ENCODE results near the gene KCNJ11. TPM values are rescaled to one million over a fixed set of nuclear protein-coding genes. Genes with fewer than 3 reads are reported as not detected.

Gene KCNJ11
- total and polyA plus RNA-seq, 2 of the 13 experiments (the other 11 are each of a cell fraction or from before 2014, with no cell fraction given), result 0.38 to 1.6 TPM

DNA sequence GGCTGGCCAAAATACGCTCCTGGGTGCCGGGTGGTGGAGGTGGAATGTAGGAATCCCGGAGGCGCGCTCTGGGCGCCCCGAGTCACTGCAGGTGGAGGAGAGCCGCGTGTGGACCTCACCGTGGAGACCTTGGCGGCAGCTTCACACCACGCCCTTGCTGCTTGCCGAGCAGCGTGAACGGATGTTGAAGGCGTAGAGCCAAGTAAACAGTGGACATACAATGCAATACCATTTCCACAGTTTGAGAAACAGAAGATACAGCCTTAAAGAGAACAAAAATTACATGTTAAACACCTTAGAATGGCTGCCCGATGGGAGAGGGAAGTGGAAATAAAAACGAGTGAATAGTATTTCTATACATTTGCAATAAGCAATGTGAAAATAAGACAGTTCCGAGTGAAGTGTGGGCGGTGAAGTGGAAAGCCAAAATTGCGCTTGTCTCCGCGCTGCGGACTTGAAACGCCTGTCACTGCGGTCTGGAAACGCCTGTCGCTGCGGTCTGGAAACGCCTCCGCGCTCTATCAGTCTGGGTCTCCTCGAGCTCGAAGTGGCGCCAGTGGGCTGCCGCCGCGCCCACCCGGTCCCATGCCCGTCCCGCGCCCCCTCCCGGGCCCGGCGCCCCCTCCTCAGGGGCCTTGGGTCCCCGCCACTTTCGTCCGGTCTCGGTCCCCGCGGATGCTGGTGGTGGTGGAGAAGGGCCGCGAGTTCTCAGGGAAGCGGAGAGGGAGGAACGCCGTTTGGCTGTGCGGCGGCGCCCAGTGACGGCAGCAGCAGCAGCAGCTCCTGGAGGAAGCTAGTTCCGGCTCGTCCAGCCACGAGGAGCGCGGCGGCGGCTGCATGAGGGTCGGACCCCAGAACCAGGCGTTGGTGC is 35.3 kb downstream of the KCNJ11 start (continued):
- no peak for TF ChIP-seq ZNF468 (CRISPR knock-in tag; IDR thresholded peaks at IDR 0.05)
- peak; percentile 88 for TF ChIP-seq ZNF564 (CRISPR knock-in tag; IDR thresholded peaks at IDR 0.05)
- TF ChIP-seq, protein P1, sequence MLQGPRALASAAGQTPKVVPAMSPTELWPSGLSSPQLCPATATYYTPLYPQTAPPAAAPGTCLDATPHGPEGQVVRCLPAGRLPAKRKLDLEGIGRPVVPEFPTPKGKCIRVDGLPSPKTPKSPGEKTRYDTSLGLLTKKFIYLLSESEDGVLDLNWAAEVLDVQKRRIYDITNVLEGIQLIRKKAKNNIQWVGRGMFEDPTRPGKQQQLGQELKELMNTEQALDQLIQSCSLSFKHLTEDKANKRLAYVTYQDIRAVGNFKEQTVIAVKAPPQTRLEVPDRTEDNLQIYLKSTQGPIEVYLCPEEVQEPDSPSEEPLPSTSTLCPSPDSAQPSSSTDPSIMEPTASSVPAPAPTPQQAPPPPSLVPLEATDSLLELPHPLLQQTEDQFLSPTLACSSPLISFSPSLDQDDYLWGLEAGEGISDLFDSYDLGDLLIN (CRISPR knock-in tag; IDR thresholded peaks at IDR 0.05; ENCODE audit: borderline replicate concordance), result no peak
- no peak for TF ChIP-seq SMYD3 (CRISPR knock-in tag; IDR thresholded peaks at IDR 0.05)
- TF ChIP-seq, protein P2, sequence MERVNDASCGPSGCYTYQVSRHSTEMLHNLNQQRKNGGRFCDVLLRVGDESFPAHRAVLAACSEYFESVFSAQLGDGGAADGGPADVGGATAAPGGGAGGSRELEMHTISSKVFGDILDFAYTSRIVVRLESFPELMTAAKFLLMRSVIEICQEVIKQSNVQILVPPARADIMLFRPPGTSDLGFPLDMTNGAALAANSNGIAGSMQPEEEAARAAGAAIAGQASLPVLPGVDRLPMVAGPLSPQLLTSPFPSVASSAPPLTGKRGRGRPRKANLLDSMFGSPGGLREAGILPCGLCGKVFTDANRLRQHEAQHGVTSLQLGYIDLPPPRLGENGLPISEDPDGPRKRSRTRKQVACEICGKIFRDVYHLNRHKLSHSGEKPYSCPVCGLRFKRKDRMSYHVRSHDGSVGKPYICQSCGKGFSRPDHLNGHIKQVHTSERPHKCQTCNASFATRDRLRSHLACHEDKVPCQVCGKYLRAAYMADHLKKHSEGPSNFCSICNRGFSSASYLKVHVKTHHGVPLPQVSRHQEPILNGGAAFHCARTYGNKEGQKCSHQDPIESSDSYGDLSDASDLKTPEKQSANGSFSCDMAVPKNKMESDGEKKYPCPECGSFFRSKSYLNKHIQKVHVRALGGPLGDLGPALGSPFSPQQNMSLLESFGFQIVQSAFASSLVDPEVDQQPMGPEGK (CRISPR knock-in tag; IDR thresholded peaks at IDR 0.05), result peak; percentile 75
- TF ChIP-seq FLYWCH1 (CRISPR knock-in tag; IDR thresholded peaks at IDR 0.05), result peak; percentile 96
- peak; percentile 92 for TF ChIP-seq HNF4A (CRISPR knock-in tag; IDR thresholded peaks at IDR 0.05)
- TF ChIP-seq, protein P3, sequence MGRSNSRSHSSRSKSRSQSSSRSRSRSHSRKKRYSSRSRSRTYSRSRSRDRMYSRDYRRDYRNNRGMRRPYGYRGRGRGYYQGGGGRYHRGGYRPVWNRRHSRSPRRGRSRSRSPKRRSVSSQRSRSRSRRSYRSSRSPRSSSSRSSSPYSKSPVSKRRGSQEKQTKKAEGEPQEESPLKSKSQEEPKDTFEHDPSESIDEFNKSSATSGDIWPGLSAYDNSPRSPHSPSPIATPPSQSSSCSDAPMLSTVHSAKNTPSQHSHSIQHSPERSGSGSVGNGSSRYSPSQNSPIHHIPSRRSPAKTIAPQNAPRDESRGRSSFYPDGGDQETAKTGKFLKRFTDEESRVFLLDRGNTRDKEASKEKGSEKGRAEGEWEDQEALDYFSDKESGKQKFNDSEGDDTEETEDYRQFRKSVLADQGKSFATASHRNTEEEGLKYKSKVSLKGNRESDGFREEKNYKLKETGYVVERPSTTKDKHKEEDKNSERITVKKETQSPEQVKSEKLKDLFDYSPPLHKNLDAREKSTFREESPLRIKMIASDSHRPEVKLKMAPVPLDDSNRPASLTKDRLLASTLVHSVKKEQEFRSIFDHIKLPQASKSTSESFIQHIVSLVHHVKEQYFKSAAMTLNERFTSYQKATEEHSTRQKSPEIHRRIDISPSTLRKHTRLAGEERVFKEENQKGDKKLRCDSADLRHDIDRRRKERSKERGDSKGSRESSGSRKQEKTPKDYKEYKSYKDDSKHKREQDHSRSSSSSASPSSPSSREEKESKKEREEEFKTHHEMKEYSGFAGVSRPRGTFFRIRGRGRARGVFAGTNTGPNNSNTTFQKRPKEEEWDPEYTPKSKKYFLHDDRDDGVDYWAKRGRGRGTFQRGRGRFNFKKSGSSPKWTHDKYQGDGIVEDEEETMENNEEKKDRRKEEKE (IDR thresholded peaks at IDR 0.05), result no peak
- no peak for TF ChIP-seq ZNF10 (CRISPR knock-in tag; IDR thresholded peaks at IDR 0.05; ENCODE audit: borderline replicate concordance, low read depth)
- TF ChIP-seq, protein P4, sequence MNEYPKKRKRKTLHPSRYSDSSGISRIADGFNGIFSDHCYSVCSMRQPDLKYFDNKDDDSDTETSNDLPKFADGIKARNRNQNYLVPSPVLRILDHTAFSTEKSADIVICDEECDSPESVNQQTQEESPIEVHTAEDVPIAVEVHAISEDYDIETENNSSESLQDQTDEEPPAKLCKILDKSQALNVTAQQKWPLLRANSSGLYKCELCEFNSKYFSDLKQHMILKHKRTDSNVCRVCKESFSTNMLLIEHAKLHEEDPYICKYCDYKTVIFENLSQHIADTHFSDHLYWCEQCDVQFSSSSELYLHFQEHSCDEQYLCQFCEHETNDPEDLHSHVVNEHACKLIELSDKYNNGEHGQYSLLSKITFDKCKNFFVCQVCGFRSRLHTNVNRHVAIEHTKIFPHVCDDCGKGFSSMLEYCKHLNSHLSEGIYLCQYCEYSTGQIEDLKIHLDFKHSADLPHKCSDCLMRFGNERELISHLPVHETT (CRISPR knock-in tag; conservative IDR thresholded peaks at IDR 0.05), result no peak
- TF ChIP-seq, protein P5, sequence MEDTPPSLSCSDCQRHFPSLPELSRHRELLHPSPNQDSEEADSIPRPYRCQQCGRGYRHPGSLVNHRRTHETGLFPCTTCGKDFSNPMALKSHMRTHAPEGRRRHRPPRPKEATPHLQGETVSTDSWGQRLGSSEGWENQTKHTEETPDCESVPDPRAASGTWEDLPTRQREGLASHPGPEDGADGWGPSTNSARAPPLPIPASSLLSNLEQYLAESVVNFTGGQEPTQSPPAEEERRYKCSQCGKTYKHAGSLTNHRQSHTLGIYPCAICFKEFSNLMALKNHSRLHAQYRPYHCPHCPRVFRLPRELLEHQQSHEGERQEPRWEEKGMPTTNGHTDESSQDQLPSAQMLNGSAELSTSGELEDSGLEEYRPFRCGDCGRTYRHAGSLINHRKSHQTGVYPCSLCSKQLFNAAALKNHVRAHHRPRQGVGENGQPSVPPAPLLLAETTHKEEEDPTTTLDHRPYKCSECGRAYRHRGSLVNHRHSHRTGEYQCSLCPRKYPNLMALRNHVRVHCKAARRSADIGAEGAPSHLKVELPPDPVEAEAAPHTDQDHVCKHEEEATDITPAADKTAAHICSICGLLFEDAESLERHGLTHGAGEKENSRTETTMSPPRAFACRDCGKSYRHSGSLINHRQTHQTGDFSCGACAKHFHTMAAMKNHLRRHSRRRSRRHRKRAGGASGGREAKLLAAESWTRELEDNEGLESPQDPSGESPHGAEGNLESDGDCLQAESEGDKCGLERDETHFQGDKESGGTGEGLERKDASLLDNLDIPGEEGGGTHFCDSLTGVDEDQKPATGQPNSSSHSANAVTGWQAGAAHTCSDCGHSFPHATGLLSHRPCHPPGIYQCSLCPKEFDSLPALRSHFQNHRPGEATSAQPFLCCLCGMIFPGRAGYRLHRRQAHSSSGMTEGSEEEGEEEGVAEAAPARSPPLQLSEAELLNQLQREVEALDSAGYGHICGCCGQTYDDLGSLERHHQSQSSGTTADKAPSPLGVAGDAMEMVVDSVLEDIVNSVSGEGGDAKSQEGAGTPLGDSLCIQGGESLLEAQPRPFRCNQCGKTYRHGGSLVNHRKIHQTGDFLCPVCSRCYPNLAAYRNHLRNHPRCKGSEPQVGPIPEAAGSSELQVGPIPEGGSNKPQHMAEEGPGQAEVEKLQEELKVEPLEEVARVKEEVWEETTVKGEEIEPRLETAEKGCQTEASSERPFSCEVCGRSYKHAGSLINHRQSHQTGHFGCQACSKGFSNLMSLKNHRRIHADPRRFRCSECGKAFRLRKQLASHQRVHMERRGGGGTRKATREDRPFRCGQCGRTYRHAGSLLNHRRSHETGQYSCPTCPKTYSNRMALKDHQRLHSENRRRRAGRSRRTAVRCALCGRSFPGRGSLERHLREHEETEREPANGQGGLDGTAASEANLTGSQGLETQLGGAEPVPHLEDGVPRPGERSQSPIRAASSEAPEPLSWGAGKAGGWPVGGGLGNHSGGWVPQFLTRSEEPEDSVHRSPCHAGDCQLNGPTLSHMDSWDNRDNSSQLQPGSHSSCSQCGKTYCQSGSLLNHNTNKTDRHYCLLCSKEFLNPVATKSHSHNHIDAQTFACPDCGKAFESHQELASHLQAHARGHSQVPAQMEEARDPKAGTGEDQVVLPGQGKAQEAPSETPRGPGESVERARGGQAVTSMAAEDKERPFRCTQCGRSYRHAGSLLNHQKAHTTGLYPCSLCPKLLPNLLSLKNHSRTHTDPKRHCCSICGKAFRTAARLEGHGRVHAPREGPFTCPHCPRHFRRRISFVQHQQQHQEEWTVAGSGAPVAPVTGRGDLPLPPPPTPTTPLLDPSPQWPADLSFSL (CRISPR knock-in tag; IDR thresholded peaks at IDR 0.05), result no peak
- peak; percentile 23; the same call in 1 of the 2 replicates for TF ChIP-seq TBX3 (IDR thresholded peaks at IDR 0.05; ENCODE audit: borderline replicate concordance)
